ENCODE measurements around the gene MINDY4.

GRCh38 chr7:30755384-30756154, 15.6 kb upstream of the MINDY4 start:
- TF ChIP-seq CTCF (IDR thresholded peaks at IDR 0.05; ENCODE audit: insufficient read depth, low read length, poor library complexity, severe bottlenecking) (no peak), EZH2phosphoT487 (conservative IDR thresholded peaks at IDR 0.05; ENCODE audit: low read length) (no peak)

All from SU-DHL-6 (cell line).